Activated naive CD4-positive, alpha-beta T cell treated with anti-CD3 and anti-CD28 coated beads, Interleukin-2, amount 50 U/mL, for 16 hours (primary cell): ENCODE measurements around the gene NTRK1.

Experiments used
- DNase-seq: peaks from one replicate; pipeline ENCODE4 v3.0.0-alpha.2; 2020

NTRK1 gene

GRCh38 chr1:156900896-156901589, 40.4 kb downstream of the NTRK1 start:
- DNase-seq, result no peak

- no peak for DNase-seq
Measured at GRCh38 chr1:156901590-156901900, 40.9 kb downstream of the NTRK1 start.

GRCh38 chr1:156901966-156902915, 41.6 kb downstream of the NTRK1 start:
- DNase-seq, result no peak

GRCh38 chr1:156903328-156904091, 42.8 kb downstream of the NTRK1 start:
- DNase-seq, result no peak

GRCh38 chr1:156904187-156904959, 43.7 kb downstream of the NTRK1 start:
- DNase-seq, result no peak

- DNase-seq, result no peak
Measured at GRCh38 chr1:156905176-156905575, 44.5 kb downstream of the NTRK1 start.

- no peak for DNase-seq
Measured at GRCh38 chr1:156905651-156906050, 45.0 kb downstream of the NTRK1 start.

GRCh38 chr1:156906206-156906906, 45.7 kb downstream of the NTRK1 start:
- DNase-seq, result no peak

GRCh38 chr1:156908541-156908940, 47.9 kb downstream of the NTRK1 start:
- no peak for DNase-seq

GRCh38 chr1:156908955-156909354, 48.3 kb downstream of the NTRK1 start:
- no peak for DNase-seq

- no peak for DNase-seq
Measured at GRCh38 chr1:156909671-156910070, 49.0 kb downstream of the NTRK1 start.

- peak; percentile 57 for DNase-seq
Measured at GRCh38 chr1:156910309-156910782, 49.7 kb downstream of the NTRK1 start.

GRCh38 chr1:156911577-156912298, 51.1 kb downstream of the NTRK1 start:
- DNase-seq, result no peak

- DNase-seq, result no peak
Measured at GRCh38 chr1:156912310-156912709, 51.6 kb downstream of the NTRK1 start.

- DNase-seq, result no peak
Measured at GRCh38 chr1:156912861-156913808, 52.5 kb downstream of the NTRK1 start.

GRCh38 chr1:156913809-156914387, 53.2 kb downstream of the NTRK1 start:
- no peak for DNase-seq

- DNase-seq, result no peak
Measured at GRCh38 chr1:156914440-156914856, 53.8 kb downstream of the NTRK1 start.

GRCh38 chr1:156920233-156921052, 59.8 kb downstream of the NTRK1 start, which contains the start of gene LRRC71:
Gene LRRC71, plus strand, starts transcription at chr1:156920632. Its CDS starts 172 bp downstream, at chr1:156920804.
- DNase-seq, result peak; percentile 68
